Right hindlimb (tissue), 1 donor: ENCODE measurements around the gene WDR4.
"Not testable (repeated sequence)": the region's sequence is repeated elsewhere in the genome, so short reads cannot be mapped to it uniquely, and the experiment has no call there.

ENCODE experiments used
- DNase-seq: peaks from one replicate; pipeline ENCODE4 v3.0.0-alpha.2; 2018

The WDR4 gene

DNA sequence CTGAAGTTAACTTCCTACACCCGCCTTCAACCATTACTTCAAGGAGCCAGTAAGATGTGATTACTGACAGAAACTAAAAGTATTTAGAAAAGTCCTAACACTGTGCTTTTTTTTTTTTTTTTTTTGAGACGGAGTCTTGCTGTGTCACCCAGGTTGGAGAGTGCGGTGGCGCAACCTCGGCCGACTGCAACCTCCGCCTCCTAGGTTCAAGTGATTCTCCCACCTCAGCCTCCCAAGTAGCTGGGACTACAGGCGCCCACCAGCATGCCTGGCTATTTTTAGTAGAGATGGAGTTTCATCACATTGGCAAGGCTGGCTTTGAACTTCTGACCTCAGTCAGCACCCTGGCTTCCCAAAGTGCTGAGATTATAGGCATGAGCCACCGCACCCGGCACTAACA, 3.5 kb downstream of the WDR4 start:
- DNase-seq, result not testable (repeated sequence)

DNA sequence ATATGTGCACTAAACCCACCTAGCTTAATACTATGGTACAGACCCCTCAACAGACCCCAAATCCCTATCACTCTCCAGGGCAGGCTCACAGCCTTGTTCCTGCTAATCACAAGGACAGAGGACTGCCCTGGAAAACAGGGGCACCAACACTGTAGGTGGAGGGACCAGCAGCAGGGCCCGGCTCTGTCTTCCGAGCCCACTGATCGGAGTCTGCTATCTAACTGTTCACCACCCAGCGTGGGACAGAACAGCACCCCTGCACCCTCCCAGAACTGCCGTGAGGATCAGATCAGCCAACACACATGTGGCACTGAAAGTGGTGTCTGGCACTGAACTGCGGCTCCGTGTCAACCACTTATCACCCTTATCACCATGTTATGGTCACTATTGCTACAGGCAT, 6.2 kb downstream of the WDR4 start:
- no peak for DNase-seq

DNA sequence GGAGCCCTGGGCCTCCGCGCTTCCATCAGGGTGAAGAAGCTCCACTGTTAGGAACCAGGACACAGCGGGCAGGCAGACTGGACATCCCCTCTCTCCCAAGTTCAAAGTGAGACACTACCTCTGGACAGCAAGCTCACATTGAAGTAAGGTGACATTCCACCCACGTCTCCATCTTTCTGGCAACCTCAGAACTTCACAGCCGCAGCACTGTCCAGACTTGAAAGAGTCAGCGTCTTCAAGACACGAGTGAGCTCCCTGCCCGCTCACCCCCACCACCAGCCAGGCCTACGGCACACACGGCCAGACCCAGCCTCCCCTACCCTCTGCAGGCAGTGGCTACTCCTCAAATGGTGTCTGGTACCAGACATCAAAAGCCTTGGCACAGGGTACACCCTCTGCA, 11.1 kb downstream of the WDR4 start:
- DNase-seq, result no peak

DNA sequence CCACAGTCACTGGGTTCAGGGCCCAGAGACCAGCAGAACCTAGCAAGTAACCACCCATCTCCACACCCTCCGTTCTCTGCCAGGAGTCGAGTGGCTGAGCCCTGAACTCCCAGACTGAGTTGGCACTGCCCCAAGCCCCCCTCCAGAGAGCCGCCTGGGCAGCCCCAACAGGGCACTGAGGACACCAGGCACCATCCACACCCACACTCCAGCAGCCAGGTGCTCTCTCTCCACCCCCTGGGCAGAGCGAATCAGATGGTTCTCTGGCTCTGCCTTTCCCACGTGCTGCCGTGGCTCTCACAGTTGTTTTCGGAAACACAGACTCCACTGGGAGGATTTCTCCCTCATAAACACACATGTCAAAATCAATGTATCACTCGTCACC, 13.6 kb downstream of the WDR4 start:
- DNase-seq, result no peak

DNA sequence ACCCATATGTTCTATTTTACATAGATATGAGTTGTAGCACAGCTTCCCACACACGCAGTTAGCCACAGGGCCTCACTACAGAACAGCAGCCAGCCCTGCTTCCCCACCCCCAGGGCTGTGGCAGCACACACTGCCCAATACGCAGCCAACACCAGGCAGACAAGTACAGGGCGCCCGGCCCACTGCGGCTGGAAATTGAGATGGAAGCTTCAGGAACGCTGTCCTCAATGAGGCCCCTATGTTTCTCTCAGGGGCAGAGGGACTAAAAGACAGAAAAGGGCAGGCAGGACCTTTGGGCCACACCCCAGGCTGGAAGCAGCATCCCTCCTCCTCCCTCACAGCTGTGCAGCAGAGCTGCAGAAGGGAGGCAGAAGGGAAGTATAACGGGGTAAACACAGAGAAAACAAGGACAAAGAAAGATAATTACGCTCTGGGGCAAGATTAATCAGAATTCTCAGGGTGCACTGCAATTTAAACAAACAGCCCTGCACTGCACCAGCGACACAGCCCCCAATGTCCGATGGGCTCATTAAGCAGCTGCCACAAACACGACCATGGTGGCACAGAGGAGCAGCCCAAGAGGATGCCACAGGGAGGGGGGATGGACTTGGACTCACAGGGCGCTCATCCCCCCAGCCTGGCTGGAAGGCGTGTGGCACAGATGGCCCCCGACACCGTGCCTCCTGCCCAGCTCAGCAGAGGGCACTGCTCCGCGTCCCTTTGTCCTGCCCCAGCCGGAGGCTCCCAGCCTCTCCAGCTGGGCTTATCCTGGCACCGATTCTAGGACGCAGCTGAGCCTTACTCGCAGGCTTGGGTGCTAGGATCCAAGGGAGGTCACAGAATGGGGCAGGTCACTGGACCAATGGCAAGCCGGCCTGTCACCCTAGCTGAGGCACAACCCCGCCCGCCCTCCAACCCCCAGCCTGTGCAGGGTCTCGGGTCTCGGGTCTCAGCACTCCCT, 14.2 kb downstream of the WDR4 start:
- peak; percentile 50 for DNase-seq

DNA sequence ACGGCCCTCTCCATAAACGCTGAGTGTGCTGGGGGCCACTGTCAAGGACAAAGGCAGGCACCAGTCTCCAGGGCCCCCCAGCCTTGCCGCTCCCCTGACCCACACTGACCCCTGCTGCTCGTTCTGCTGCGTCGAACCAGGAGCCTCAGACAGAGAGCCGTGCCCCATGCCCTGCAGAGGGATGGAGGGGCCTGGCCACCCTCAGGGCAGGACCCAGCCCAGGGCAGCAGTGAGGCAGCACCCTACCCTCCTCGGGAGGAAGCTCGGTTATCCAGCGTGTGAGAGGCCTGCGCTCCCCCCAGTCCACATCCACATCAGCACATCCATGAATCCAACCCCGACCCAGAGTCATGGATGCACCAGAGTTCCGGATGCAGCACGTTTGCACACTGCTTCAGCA, 15.1 kb downstream of the WDR4 start:
- no peak for DNase-seq

DNA sequence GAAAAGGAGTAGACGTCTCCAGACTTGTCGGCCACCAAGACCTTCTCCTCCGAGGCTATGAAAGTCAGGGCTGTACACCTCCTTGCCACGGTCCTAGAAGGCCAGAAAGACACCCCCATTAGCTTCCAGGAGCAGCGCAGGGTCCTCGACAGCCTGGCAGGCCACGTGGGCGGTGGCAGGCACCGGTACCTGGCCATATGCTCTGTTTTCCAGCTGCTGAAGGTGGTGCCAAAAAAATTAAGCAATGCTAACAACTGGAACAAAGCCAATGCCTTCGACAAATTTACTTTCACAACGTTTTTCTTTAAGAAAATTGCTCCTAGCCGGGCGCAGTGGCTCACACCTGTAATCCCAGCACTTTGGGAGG, 15.9 kb downstream of the WDR4 start:
- DNase-seq, result no peak

DNA sequence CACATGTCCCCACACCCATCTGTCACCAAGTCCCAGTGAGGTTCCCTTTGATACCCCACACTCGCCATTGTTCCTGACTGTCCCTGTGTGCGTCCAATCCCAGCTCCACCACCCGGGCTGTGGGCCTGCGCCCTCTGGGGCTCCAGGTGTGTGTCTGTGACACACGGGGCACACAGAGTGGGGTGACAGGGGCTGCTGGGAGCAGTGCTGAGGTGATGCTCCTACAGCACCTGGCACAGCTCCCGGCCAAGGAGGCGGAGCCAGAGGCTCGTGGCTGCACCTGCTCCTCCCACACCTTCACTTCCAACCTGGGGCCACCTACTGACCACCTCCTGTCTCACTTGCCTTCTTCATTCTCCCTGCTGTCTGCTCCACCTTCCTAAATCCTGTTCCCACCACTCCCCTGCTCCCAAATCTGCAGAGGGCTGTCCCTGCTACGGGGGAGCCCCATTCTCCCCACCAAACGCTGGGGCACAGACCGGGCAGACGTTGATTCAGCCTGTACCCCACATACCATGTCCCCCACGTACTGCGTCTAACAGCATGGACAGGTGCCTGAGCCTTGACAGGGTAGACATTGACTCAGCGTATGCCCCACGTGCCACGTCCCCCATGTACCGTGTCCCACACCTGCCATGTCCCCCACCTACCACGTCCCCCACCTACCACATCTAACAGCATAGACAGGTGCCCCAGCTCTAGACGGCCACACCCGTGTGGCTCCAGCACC, 16.4 kb downstream of the WDR4 start:
- DNase-seq, result no peak

DNA sequence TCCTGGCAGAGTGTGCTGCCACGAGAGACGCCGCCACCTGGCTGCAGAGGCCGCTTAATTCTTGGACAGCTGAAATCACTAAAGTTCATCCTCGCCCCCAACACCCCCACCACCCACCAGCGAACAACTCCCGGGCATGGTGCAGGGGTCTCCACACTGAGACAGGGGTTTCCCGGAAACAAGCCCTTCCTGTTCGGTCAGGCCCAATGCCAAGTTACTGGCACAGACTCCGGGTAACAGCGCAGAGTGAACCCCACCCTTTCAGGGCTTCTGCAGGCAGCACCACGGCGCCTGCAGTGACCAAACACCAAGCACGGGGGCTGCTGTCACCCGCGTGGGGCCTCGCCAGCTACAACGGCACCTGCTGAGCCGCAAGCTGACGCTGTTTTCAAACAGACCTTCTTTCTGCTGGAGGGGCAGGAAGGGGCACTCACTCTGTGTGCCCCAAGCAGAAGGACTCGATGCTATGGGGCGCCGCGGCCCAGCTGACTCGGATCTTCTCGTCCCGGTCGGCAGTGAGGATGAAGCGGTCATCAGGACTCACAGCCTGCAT, 17.4 kb downstream of the WDR4 start:
- no peak for DNase-seq

DNA sequence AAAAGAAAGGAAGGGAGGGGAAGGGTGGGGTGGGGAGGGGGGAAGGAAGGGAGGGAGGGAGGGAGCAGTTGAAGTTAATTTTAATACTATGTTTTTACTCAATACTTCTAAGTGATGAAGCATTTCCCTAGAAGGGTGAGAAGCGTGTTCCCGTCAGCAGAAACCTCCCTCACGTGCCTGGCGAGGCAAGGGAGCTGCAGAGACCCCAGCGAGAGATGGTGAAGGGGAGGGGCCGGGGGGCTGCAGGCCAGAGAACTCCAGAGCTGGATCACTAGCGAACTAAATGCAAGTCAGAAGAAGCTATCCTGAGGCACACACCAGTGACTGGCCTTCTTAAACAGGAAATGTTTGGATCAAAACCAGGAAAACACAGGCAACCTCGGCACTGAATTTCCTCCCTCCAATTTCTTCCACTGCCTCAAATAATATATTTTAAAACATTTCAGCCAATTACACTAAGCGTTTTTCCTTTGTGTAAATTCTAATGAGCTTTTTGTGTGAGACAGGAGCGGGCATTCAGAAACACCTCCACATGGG, 18.0 kb downstream of the WDR4 start:
- no peak for DNase-seq

DNA sequence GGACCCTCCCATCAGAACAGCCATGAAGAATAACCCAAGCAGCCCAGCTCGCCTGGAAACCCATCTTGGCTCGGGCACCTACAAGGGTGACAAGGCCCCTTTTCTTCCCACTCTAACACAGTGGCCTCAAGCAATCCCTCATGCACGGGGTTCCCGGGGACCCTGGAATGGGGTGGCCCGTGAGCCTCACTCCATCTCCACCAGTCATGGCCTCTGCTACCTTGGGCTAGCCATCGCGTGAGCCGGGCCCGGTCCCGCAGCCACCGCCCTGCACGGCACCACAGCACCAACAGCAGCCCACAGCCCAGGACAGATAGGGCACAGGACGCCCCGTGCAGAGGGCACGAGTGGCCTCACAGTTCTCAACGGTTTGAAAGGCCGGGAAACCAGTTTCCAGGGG, 19.0 kb downstream of the WDR4 start:
- no peak for DNase-seq

DNA sequence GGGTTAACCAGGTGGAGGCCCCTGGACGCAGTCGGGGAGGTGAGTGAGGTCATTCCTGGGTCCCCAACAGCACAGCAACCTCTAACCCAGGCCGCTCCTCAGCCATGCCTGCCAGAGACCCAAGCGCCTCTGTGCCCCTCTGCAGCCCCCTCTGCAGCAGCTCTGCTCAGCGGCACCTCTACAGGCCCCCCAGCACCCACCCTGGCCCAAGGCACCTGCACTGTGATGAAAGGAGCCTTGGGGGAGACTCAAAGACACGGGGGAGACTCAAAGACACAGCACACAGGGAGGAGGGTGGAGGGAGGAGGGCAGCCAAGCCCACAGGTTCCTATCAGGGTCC, 19.5 kb downstream of the WDR4 start:
- no peak for DNase-seq

DNA sequence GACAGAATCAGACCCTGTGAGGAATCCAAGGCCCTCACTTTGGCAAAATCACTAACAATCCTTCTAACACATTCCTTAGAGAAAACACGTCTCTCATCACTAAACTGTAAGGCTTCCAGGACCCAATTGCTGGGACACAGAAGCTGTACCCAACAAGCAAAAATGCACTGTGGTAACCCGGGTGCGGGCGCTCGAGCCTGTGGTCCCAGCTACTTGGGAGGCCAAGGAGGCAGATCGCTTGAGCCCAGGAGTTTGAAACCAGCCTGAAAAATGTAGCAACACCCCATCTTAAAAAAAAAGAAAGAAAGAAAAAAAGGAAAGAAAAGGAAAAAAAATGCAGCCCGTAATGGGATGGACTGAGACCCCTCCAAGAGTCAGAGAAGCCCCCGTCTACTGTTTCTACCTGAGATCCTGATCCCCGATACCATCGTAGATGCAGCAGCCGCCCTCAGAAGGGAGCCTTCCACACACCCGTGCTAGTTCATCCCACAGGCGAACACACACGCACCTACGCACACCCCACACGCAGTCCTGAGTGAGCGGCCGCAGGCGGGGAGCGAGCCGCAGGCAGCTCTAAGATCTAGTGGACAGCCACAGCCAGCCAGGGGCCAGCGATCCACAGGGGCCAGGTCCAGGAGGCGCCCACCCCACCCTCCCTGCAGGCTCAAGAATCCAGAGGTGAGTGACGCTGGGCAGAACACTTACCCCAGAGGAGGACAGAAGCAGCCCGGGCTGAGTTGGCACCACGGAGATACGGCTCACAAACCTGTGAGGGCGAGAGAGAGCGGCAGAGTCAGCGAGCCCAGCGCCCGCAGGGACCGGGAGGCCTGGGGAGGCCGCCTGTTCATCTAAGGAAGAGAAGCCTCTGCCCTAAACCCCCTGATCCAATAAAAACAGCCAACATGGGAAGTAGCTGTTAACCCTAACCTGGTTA, 20.1 kb downstream of the WDR4 start:
- no peak for DNase-seq

DNA sequence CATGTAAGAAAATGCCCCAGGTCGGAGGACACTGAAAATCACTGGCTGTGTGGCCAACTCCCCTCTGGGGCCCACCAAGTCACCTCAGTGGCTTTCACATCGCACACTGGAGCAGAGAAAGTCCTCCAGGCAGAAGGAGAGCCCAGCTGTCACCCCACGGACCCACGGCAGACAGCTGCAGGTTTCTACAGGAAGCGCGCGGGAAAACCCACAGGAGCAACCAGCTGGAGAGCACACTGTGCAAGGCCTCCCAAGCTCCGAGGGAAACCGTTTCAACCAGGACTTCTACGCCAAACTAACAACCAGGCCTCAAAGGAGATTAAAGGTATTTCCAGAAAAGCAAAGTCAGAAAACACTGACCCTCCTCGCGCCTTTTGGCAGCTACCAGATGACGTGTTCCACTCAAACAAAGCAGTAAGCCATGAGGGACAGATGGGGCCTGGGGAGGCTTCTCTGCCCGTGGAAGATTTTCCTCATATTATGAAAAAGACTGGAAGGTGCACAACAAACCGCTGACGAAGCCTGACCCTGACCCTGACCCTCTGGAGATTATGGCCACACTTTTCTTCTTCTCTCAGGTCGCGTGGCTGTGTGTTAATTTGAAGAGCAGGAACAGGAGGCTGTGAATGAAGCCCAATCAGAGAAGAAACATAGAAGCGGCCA, 21.0 kb downstream of the WDR4 start:
- peak; percentile 51 for DNase-seq

DNA sequence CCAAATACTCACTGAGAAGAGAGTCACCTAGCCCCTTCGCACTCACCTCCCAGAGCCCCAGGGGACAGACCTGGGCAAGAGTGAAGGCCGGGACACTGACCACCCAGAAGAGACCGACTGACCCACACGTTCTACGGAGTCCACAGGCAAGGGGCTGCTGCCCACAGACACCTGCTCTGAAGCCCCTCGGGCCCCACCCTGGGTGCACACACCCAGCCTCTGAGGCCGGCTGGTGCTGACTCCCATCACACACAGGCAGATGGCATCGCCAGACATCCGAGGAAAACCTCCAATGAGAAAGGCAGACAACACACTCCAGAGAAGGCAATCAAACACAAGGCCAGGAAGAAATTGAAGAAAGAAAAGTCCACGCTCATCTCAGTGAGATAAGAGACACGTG, 22.1 kb downstream of the WDR4 start:
- no peak for DNase-seq

DNA sequence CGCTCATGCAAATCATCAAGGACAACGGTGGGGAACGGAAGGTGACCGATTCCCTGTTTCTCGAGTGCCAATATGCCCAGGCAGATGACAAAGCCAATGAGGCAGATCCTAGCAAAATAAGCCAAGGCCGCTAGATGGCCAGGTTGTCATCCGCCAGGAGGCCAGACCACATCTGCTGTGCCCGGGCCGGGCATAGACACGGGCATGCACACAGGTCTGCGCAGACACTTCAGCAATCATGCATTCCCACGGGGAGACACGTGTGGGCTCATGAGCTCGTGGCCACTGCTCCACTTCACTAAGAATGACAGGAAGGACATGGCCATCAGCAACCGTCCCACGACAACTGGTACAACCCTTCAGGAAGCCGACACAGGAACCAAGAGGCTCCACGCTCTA, 23.4 kb downstream of the WDR4 start:
- no peak for DNase-seq

DNA sequence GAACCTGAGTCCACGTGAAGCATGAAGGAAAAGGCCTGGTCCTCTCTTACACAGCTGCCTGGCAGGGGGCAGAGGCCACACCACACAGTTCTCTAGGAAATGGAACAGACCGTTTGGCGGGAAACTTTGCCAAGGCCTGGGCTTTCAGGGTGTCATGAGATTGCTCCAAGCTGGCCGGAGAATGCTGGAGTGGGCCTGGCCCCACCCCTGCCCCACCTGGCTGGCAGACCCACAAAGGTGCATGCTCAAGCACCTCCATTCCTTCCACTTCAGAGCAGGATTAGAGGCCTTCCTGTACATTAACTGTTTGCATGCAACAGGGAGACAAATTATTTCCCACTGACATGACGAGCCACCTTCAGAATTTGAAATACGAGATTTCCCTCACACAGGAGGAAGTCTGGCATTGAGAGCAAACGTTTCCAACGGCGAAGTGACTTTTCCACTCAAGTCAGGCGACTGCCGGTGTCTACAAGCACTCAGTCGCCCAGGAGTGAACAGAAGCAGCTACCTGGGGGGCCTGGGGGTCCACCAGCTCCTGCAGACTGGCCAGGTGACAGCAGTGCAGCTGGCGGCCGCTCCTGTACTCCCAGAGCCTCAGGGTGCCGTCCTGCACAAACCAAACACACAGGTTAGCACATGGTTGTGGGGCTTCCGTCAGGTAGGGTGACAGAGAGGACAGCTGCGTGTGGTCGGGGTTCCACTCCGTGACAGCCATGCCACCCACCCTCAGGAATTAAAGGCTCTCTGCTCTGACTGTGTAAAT, 24.0 kb downstream of the WDR4 start:
- no peak for DNase-seq

DNA sequence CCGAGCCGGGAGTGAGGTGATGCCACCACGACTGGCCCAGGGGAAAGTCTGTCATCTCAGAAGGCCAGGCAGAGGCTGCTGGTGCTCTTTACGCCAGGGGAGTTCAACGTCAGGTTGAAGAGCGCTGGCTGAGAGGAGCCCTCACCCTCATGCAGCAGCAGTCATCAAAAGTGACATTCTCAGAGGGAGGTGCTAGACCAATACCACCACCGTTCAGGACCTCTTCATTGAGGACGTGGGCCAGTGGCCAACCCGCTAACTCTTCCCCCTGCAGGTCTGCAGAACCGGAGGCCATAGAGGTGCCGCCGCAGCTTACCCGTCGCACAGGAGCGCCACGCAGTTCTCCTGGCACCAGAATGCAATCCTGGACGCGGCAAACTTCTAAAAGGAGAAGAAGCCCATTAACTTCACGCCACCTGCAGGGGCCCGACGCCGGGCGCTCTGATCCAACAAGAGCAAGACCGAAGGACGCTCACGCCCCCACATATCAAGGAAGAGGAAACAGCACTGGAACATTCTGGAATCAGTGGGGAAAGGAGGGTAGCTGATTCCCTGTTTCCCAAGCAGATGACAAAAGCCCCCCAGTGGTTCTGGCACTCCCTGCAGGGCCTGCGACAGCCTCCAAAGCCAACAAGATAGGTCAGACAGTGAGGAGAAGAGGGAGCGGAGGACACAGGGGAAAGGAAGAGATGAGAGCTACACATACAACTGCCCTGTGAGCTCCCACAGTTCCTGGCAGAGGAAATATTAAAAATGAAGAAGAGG, 24.9 kb downstream of the WDR4 start:
- DNase-seq, result no peak

DNA sequence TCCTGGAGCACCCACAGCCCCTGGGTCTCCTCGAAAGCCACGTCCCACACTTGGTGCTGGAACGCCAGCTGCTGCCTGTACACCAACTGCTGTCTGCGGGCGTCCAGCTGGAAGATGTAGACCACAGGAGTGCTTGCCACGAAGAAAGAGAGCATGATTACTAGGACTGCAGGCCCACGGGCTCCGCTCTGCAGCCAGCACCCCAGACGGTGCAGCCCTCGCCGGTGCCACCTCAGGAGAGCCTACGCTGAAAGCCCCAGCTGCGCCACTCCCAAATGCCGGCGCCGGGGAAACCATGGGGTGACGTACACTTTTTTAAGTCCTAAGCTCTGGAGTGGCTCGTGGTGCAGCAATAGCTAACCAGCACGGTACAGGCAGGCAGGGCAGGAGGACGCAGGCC, 25.7 kb downstream of the WDR4 start:
- DNase-seq, result no peak

DNA sequence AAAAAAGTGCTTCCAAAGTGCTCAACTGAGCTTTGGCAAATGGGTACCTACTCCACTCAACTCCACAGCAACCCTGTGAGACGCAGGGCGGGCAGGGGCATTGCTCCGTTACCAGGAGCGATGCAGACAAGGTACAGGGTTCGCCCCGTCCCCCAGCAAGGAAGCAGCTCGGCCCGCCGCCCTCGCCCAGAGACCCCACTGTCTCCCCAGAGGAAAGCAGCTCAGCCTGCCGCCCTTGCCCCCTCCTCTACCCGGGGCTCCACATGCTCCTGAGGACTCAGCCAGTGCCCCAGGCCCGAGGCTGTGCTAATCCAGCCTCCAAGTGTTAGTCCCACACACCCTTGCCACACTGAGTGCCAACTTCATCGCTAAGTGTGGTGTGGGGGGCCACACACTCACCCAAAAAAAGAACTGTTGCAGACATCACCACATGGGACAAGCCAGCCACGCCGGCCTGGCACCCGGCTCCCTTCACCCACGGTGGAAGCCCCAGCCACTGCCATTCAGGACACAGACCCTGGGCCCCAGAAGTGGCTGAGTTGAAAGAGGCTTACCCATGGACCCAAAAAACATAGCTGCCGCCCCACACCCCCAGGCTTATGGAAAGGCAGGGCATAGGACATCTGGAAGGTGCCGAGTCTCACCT, 26.3 kb downstream of the WDR4 start:
- no peak for DNase-seq
